ENCODE data around the gene PAX2.

The PAX2 gene

DNA sequence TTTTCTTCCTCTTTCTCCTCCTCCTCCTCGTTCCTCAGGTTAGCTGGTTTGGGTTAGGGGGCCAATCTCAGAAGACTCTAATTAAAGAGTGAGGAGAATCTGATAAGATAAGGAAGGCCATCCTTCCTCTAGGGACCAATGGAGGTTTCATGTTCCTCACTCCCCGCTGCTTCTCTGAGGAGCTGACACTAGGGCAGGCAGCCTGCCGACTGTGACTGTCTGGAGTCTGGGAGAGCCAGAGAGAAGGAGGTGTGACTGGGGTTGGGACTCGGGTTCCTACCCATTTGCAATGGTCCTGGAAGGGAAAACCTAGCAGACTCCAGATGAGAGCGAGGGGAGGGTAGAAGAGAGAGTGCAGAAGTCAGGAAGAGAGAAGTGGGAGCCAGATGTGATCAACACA lies 15.3 kb downstream of the PAX2 start:
- DNase-seq: no peak

DNA sequence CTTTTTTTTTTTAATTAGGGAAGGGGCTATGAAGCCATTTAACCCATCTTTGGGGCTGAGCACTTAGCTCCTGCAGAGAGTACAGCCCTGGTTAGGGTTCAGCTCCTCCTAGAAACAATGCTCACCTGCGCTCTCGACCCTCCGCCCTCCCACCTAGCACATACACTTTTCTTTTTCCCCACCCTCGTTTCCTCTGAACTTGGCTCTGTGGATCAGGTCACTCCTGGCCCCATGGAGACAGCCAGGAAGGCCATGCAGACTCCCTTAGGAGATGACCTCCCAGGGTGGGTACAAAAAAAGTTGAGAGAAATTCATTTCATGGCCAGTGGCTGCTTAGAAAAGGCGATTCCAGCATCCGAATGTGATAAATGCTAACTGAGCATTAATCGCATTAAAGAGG lies 15.8 kb downstream of the PAX2 start:
- DNase-seq: no peak

DNA sequence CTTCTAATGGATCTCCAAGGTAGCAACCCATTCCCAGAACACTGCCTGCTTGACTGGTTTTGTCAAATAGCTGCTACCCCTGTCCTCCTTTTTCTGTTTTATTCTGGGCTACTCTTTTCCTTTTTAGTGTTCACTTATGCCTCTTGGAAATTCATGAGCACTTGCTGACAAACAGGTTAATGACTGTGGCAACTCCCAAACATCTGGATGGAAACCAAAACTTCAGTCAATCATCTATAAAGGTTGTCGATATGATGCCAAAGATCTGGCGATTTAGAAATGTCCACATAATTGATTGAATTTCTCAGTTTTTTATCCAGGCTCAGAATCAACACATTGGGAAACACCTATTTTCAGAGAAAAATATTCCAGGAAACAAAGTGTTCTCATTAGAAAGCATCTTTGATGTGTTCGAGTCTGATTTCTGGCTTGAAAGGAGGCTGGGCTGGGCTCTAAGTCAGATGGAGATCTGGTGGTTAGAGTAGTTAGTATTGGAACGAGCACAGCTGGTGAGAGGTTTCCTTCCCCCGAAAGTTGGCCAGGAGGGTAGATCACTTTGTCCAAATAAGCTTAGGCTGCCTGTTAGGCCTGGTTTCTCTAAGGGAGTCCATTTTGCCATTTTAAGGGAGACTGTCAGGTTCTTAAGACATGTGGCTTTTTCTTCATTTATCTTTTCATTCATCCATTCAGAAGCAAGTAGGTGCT lies 17.8 kb downstream of the PAX2 start:
- DNase-seq: no peak

DNA sequence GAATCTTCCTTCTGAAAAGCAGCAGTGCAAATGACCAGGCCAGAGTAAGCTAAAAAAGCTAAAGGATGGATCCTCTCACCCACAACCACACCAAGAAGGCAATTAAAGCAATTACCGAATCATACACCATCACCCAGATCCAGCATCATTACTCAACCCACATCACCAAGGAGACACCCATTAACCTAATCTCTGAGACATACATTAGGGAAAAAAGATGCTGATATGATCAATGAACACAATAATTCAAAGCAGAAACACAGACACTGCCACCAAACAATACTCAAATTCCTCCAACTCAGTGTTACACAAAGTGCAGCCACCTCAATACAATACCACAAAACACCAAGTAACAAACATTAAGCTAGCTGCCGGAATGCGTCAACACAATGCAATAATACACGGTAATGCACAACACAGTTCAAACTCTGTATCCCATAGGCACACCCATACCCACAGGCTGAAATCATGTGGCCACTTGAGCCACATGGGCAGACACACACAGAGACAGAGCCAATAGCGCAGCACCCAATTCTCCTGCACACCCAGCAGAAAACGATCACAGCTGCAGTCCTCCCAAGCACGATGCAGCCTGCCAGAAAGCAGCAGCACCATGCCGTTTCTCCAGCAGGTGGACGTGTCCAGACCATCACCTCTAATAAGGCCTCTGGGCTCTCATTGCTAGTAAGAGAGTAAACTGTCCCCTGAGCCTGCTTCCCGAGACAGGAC lies 21.5 kb downstream of the PAX2 start:
- DNase-seq: no peak

DNA sequence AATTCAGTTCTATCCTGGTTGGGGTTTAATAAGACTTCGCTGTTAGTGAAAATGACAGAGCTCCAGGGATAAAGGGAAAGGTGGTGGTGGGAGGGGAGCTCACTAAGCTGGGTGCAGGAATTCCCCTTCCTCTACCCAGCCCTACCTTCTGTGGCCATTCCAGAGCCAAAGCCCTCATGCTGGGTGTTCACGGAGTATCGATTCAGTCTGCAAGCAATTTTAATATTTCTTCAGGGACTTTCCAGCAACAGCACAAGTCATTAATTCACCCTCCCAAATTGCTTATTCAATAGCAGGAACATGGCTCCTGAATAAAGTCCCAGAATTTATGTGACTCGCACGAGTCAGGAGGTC lies 22.0 kb downstream of the PAX2 start:
- DNase-seq: no peak

DNA sequence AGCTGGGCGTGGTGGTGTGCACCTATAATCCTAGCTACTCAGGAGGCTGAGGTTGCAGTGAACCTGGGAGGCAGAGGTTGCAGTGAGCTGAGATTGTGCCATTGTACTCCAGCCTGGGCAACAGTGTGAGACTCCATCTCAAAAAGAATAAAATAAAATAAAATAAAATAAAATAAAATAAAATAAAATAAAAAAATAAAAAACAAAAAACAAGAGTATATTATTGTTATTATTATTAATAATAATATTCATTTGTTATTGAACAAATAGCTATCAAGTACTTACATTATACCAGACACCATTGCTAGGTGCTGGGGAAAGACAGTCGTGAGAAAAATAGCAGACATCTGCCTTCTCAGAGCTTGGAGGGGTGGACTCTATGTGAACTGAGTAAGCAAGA lies 24.1 kb downstream of the PAX2 start:
- no peak for DNase-seq

DNA sequence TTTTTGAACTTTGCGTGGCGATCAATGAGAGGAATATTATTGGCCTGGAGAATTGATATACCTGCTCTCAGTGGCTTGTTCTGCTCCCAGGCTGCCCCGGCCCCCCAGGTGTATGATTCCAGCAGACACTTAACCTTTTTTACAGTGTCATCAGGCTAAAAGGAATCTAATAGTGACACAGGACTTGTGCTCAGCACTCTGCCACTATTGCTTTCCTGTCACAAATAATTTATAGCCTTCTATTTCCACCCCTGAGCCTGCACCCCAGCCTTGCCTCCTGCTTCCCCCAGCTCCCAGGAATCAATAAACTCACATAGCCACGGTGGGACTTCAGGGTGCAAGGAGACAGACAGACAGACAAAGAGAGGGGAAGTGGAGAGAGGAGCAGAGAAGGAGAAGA lies 28.3 kb downstream of the PAX2 start:
- no peak for DNase-seq

DNA sequence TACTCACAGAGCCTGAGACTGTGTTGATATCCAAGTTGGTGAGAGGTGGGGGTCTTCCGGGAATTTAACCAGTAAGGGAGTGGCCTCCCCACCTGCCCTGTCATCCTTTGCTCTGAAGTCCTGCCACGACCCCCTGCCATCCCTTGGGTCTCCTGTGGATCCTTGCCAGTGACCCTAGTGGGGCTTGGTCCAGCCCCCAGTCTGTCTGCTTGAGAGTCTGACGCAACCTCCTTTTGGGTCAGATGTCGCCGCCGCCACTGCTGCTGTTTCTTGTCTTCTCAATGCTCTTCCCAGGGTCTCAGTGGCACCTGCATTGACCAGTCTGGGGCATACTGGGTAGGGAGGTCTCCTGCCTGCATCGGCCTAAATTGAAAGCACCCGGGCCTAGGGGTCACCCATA lies 28.8 kb downstream of the PAX2 start:
- no peak for DNase-seq

DNA sequence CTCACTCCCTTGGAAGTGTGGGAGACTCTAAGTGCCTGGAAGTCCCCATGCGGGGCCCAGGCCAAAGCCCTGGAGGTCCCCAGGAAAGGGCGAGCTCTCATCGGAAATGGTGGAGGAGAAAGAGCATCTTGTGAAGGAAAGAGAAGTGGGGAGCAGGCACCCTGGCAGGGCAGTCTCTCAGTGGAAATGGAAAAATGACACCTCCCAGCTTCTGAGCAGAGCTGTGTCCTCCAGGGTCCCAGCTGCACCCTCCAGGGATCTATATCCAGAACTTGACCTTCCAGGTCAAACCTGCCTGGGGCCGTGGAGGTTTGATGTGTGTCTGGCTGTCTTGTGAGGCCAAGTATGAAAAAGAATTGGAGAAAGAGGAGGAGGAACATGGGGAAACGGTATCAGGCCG lies 29.5 kb downstream of the PAX2 start:
- no peak for DNase-seq

DNA sequence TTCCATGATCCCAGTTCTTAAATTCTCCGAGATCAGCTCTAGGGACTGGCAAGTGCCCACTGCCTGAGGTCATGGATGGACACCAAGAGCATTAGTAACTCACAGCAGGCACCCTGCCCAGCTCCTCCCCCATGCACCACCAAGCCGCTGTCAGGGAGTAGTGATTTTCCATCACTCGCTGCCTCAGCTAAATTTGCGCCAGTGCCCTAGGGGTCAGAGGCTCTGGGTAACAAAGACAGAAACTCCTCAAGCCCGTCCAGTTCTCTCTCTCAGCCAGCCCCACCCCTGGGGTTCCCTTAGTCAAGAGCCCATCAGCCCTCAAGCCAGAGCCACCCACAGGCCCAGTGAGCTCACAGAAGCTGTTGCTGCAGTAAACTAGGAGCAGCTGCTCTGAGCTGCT lies 30.0 kb downstream of the PAX2 start:
- DNase-seq: no peak

DNA sequence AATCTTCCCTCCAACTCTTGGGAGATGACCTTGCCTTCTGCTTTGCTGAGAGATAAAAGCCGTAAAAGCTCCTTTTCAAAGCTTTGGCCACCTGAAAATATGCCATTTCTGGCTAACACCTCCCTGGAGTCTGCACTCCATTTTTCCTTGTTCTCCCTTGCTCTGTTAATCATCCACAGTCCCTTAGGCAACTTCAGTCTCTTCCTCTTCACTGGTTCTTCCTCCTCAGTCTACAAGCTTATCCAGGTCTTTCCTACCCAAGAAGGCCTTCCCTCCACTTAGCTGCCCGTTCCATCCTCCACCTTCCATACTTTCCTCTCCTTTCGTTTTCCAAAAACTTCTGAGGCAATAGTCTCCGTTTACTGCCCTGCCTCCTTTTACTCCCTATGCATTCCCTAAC lies 30.5 kb downstream of the PAX2 start:
- DNase-seq: no peak

DNA sequence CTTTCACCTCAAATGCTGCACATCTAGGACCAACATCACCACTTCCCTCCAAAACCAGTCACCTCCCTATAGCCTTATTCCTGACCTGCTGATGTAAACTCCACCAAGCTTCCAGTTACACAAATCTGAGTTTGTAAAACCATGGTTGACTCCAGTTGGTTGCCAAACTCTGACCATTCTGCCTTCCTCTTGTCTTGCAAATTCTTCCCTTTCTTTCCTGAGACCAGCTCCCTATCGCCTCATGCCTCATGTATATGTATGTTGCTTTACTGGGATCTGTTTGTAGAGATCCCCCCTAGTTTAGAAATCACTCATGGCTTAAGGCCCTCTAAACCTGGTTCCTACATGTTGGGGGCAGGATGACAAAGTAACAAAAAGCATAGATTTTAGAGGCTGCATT lies 31.3 kb downstream of the PAX2 start:
- no peak for DNase-seq

DNA sequence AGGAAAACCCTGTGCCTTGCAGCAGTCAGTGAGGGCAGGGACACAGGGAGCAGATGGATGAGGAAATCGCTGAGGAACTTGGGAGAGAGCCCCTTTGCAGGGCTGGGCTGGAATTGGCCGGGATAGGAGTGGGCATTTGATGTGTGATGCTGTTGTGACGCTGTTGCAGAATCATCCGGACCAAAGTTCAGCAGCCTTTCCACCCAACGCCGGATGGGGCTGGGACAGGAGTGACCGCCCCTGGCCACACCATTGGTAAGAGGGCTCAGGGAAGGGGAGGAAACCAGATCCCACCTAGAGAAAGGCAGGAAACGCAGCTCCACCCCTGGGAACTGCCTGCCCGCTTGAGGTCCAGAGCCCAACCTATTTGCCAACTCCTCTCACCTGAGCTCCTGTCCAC lies 33.9 kb downstream of the PAX2 start:
- DNase-seq: no peak

DNA sequence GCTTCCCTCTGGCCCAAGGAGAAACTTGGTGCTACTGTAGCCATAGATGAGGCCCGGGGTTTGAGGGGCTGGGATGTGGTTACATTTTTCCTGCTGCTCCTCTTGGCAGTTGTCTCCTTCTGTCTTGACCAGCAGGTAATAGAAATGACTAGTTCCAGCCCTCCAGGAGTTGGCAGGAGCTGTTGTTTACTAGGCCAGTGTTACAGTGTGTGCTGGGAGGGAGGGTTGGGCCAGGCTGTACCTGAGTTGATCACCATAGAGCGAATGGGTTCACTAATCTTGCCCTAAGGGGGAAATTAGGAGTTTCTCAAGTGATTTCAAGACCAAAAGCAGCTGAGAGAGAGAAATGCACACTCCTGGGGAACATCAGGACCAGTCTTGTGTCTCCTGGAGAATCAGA lies 34.9 kb downstream of the PAX2 start:
- DNase-seq: no peak

DNA sequence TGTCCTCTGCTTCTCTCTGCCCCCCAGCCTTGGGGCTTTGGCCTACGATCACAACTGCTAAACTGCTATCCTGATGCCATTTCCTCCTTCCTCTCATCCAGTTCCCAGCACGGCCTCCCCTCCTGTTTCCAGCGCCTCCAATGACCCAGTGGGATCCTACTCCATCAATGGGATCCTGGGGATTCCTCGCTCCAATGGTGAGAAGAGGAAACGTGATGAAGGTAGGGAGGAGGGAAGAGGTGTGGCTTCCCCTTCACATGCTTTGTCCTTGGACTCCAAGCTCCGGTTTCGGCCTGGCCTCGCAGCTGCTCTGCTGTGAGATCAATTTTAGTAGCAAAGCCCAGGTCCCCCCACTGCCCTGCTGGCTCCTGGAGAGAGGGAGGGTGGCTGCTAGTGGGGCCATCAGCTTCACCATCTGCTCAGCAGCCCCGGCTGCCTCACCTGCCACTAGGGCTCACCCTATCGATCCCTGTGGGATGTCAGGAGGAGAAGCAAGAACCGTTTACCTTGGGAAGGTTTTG lies 35.8 kb downstream of the PAX2 start:
- DNase-seq: no peak

DNA sequence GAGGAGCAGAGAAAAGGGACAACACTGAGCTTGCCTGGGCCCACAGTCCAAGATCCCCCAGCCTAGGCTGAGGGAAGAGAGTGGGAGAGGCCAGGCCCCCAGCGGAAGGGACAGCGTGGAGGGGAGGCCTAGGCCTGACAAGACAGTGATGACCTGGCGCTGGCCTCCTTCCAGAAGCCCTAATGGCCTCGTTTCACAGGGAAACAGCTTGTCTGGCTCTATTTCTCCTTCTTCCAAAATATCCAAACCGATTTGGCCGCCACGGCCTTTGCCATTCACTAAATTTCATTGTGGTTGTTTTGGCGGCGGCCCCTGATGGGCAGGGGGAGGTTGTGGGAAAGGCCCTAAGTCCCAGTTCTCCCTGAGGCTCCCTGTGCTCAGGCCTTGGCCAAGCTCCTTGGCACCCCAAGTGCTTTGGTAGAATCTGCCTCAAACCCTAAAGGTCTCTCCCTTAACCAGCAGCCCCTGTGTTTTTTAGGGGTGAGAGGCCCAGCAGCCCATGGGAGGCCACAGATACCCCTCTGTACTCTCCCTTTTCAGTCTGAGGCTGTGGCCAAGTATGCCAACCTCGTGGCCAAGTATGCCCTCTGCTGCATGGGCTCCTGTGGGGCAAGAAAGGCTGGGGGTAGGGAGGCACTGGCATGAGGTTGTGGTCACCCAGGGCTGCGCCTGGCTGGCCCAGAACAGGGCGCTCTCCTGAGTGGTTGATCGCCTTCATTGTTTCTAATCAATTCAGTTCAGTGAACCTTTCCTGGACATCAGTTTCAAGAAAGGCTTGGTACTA lies 37.3 kb downstream of the PAX2 start:
- DNase-seq: no peak

DNA sequence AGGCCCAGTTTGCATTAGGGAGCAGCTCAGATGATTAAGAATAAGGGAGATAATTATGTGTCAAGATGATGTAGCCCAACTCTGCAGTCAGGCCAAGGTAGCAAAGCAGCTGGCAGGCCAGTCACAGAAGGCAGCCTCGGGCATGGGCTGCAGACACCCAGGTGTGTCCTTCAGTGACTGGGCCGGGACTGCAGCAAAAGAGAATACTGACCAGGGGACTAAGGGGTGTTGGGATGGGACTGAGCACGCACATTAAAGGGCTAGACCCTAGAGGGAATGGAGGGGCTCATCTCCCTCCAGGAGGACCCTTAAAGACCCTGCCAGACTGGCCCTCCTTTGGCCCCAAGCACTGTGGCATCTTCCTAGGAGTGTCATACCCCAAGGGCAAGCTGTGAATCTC lies 38.7 kb downstream of the PAX2 start:
- no peak for DNase-seq

DNA sequence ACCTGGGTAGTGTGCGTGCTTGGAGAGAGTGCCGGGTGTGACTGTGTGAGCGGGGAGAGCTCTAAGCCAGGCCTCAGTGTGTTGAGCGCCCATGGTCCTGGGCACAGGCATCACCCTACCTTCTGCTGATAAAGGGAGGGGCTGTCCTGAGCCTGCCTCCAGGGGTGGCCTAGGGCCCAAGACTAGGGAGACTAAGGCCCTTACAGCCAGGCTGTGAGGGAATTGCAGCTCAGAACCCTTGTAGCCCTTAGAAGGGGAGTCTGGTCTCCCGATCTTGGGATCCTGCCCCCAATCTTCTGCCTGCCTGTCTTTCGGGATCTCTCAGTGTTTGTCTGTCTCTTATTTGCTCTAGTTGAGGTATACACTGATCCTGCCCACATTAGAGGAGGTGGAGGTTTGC lies 41.2 kb downstream of the PAX2 start:
- DNase-seq: no peak

DNA sequence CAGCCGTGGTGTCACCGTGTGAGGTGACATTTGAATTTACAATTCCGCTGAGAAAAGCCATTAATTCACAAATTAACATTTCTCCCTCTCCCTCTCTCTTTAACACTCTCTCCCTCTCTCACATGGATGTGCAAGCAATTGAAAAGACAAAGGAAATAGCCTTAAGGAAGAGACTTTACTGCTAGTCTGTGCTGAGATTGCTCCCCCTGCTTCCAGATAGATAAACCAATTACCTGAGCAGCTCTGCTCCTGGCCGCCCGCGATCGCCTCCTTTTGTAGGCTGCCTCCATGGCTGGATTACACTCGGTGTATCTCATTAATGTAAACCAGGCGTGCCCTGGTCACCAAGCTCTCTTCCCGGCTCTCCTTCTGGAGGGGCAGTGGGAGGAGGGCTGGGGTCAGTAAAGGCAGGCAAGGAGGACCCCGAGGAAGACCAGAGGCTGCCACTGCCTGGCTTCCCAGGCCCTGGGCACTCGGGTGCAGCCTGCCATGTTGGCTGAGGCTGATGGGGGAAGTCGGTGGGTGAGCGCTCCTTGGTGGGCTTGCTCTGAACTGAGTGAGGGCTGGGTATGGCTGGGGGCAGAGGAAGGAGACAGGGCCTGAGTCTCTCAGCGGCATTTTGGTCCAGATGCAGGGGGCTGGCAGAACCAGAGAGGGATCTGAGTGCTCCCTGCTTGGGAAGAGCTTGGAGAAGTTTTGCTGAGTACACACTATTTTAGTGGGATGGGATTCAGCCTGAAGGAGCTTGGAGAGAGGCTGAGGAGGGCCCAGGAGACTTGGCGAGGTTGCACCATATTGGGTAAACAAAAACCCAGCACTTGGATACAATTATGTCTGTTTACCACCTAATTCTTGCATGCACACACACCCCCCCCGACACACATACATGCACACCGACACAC lies 42.9 kb downstream of the PAX2 start:
- DNase-seq: no peak

DNA sequence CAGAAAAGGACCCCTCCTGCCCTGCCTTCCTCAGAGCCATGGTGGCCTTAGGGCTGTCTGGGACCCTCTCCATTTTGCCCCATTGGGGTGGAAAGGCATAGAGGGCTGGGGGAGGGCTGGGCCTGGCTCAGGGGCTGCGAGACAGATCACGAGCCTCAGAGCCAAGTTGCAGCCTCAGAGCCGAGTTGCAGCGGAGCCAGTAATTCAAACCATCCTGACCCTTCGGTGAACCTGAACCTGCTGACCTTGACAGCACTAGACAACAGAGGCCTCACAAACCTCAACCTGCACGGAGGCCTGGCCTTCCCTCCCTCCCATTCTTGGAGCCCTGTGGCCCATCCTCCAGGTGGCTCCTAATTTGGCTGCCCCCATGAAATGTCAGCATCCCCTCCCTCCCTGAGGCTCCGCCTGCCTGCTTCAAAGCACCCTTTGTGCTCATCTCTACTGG lies 45.4 kb downstream of the PAX2 start:
- DNase-seq: no peak

DNA sequence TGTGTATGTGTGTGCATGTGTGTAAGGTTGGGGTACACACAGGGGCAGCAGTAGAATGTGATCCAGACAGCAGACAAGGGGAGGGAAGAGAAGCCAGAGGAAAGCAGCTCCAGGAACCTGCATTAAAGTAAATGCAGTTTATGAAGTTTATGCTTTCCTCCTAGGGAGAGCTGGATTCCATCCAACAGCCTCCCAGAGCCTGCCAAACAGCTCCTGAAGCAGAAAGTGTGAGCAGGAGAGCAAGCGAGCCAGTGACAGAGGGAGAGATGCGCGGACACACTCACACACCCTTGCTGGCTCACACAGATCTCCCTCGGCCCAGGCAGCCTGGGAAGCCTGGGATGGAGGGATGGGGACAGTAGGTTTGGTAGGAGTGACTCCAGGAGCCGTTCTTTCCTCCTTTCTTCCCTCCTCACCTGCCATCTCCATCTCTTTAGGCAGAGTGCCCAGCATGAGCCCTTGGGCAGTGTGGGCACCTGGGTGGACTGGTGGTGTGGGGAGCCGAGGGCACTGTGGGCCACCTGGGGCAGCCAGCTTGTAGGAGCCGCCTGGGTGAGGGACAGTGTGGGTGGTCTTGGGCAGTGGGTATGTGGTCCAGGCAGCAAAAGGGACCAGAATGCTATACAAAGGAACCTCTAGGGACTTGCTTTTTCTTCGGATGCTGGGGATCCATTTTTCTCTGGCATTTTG lies 46.1 kb downstream of the PAX2 start:
- no peak for DNase-seq

DNA sequence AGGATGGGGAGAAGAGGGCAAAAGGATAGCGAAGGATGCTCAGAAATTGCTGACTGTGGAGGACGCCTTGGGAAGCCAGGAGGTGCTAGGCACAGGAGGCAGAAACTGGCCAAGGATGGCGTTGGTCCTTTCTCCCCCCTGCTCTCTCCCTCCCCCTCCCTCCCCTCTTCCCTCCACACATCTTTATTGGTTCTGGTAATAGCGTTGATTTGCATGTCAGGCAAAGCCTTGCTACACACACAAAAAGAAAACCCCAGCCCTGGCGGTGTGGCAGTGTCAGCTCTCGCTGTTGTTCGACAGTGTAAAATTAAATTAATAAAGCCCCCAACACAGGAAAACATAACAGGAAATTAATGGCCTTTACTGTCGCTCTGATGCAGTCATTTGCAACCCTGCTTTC lies 47.2 kb downstream of the PAX2 start:
- DNase-seq: no peak

Measured in inflammatory macrophage treated with lipopolysaccharide for 1 hour (primary cell).